Subcutaneous adipose tissue (tissue), 4 donors: Measurements from ENCODE around the gene NT5C. TPM values are rescaled to one million over a fixed set of nuclear protein-coding genes. Genes with fewer than 3 reads are reported as not detected.

Source experiments
- CTCF ChIP-seq: fragments of 450-650 bp; IDR thresholded peaks from one replicate; pipeline ENCODE4 v1.5.1; 2016; ENCODE audit warnings: low read depth, mild to moderate bottlenecking, control low read depth, antibody characterized with exemption, moderate library complexity
- total RNA-seq, 4 donors: library from RNA; depleted of rRNA; stranded (reverse); fragments of >200 nt; gene quantifications; one replicate each; pipeline ENCODE4 v1.1.0, GENCODE V29; 2016

NT5C gene
- 10 to 100 TPM; 35.4 to 92.3 (median 69.9) TPM for total RNA-seq

- TF ChIP-seq CTCF = no peak
Observed at GRCh38 chr17:75131278-75132017, at the start of gene NT5C. Gene NT5C, minus strand, starts transcription at chr17:75131742. Its CDS starts 35 bp downstream, at chr17:75131707.

DNA sequence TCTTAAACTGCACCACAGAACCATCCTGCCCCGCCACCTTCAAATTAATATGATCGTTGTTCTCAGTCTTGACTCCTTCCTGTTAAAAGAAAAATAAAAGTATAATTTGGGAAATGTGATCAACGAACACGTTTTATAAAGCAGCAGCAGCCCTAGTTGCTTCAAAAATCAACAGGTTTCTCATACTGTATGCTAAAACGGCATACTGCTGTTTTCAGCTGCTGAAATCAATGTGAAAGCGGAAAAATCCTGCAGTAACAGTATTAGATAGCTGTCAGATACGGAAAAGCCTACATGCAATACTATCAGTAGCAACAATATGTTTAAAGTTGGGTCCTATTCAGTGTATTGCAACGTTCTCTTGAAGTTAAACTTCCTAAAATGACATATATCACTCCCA, 49.6 kb upstream of the NT5C start:
- TF ChIP-seq CTCF = no peak

- TF ChIP-seq CTCF = no peak
Observed at GRCh38 chr17:75178453-75178852, 46.9 kb upstream of the NT5C start.

DNA sequence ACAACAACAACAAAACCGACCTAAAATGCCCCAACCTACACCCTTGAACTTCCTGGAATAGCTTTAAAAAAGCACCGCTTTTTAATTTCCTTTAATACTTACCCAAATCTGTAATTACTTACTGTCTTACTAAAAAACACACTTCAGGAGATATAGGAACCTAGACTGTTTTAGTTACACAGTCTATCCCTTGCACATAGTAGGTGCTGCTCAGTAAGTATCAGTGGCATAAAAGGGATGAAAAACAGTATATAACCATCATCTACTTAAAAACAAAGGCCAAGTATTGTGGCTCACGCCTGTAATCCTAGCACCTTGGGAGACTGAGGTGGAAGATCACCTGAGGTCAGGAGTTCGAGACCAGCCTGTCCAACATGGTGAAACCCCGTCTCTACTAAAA, 45.1 kb upstream of the NT5C start:
- no peak for TF ChIP-seq CTCF

- TF ChIP-seq CTCF = no peak
Observed at GRCh38 chr17:75174996-75175395, 43.5 kb upstream of the NT5C start.

DNA sequence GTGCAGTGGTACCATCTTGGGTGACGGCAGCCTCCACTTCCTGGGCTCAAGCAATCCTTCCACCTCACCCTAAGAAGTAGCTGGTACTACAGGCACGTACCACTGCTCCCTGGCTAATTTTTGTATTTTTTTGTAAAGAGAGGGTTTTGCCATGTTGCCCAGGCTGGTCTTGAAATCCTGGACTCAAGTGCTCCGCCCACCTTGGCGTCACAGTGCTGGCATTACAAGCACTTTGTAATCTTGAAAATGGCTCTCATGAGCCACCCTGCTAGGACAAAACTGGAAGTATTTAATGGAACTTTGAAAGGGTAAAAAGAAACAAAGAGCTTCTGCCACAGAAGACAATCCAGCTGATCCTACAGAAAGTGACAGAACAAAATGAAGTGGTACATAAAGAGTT, 42.0 kb upstream of the NT5C start:
- TF ChIP-seq CTCF = no peak

DNA sequence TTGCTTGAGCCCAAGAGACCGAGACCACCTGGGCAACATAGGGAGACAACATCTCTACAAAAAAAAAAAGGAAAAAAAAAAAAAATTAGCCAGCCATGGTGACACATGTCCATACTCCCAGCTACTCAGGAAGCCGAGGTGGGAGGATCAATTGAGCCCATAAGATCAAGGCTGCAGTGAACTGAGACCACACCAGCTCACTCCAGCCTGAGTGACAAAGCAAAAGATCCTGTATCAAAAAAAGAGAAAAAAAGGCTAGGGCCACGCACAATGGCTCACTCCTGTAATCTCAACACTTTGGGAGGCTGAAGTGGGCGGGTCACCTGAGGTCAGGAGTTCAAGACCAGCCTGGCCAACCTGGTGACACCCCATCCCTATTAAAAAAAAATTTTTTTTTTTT, 37.5 kb upstream of the NT5C start:
- no peak for TF ChIP-seq CTCF
